Fibroblast of lung (primary cell): ENCODE data around the gene YPEL4.

Experiments
- EZH2 ChIP-seq: IDR thresholded peaks from 2 replicates; pipeline ENCODE4 v1.5.1; 2012; ENCODE audit warnings: low read length, control low read depth, mild to moderate bottlenecking; ENCODE audit errors: missing control alignments
- TF ChIP-seq, protein P1 (sequence below), 2 donors: IDR thresholded peaks in 1 of 2; conservative IDR thresholded peaks in 1 of 2; 1 replicate in 1 of 2; 2 replicates in 1 of 2; pipeline ENCODE4 v1.5.1; 2011 to 2012; ENCODE audit warnings: low read length in 2 of 2, control low read depth in 1 of 2, inconsistent platforms in 1 of 2, low read depth in 1 of 2, mild to moderate bottlenecking in 1 of 2

DNA sequence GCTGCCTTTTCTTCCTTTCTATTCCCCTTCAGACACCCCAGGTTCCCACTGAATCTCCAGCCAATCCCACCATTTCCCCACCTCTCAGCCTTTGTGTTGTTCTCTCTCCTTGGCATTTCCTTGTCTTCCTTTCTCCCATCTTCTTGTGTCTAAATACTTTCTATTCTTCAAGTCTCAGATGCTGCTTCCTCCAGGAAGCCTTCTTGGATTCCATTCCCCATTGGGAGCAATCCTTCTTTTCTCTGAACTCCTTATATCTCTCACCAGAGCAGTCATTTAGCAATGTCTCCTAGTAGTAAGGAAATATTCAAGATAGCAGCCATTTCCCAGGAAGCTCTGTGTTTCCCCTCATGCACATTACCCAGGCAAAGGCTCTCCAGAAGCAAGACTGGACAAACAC lies 15.4 kb downstream of the YPEL4 start:
- TF ChIP-seq, protein P1, sequence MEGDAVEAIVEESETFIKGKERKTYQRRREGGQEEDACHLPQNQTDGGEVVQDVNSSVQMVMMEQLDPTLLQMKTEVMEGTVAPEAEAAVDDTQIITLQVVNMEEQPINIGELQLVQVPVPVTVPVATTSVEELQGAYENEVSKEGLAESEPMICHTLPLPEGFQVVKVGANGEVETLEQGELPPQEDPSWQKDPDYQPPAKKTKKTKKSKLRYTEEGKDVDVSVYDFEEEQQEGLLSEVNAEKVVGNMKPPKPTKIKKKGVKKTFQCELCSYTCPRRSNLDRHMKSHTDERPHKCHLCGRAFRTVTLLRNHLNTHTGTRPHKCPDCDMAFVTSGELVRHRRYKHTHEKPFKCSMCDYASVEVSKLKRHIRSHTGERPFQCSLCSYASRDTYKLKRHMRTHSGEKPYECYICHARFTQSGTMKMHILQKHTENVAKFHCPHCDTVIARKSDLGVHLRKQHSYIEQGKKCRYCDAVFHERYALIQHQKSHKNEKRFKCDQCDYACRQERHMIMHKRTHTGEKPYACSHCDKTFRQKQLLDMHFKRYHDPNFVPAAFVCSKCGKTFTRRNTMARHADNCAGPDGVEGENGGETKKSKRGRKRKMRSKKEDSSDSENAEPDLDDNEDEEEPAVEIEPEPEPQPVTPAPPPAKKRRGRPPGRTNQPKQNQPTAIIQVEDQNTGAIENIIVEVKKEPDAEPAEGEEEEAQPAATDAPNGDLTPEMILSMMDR (conservative IDR thresholded peaks at IDR 0.05 in 1 of 2, IDR thresholded peaks at IDR 0.05 in 1 of 2; ENCODE audit: low read depth in 1 of 2, low read length in 2 of 2) = no peak
- TF ChIP-seq EZH2 = no peak
